PC-9 (cell line): ENCODE results near the gene GAS7. TPM values are rescaled to one million over a fixed set of nuclear protein-coding genes. Genes with fewer than 3 reads are reported as not detected.

Experiments
- BruUV-seq: library from RNA; stranded (reverse); fragments of 400-500 nt; replicated peaks from 2 replicates; lab custom pipeline; 2021; lab: Mats Ljungman, UMichigan
- CTCF ChIA-PET: fragments of 300-600 bp; sonication (Branson Sonifier 250); formaldehyde crosslinking; loops from one replicate; lab custom pipeline; 2022; ENCODE audit warnings: antibody characterized with exemption; lab: Charles Lee
- POLR2A ChIA-PET: fragments of 300-600 bp; sonication (Branson Sonifier 250); formaldehyde crosslinking; loops from one replicate; lab custom pipeline; 2022; ENCODE audit warnings: antibody characterized with exemption; ENCODE audit not compliant: unreplicated experiment; lab: Charles Lee
- DNase-seq, 2 experiments: peaks; one replicate each; pipeline versions ENCODE4 v3.0.0 to v3.0.0-alpha.2; 2015 to 2022; ENCODE audit warnings: mixed read lengths in 1 of 2
- H2AFZ ChIP-seq: fragments of 200-600 bp; sonication (generic); 2 replicates; pipeline ENCODE4 v1.8.1; 2017; ENCODE audit warnings: antibody characterized with exemption
- H3F3A ChIP-seq: fragments of 200-600 bp; sonication (generic); 2 replicates; pipeline ENCODE4 v1.8.1; 2017; ENCODE audit warnings: antibody characterized with exemption, mild to moderate bottlenecking, low read depth; ENCODE audit not compliant: insufficient read depth
- H3K27ac ChIP-seq: fragments of 200-600 bp; sonication (generic); 2 replicates; pipeline ENCODE4 v1.6.1; 2016; ENCODE audit warnings: mixed run types
- H3K27me3 ChIP-seq: fragments of 200-600 bp; sonication (generic); 2 replicates; pipeline ENCODE4 v1.6.1; 2016; ENCODE audit warnings: low read depth, mixed run types; ENCODE audit not compliant: insufficient read depth
- H3K36me3 ChIP-seq: fragments of 200-600 bp; sonication (generic); 2 replicates; pipeline ENCODE4 v1.6.1; 2016; ENCODE audit warnings: low read depth, mixed run types
- H3K4me1 ChIP-seq: fragments of 200-600 bp; sonication (generic); replicated peaks from 2 replicates; pipeline ENCODE4 v1.6.1; 2016; ENCODE audit warnings: mixed run types; ENCODE audit not compliant: insufficient read depth
- H3K4me2 ChIP-seq: fragments of 200-600 bp; sonication (generic); 2 replicates; pipeline ENCODE4 v1.6.1; 2017; ENCODE audit warnings: mixed run types
- H3K4me3 ChIP-seq: fragments of 200-600 bp; sonication (generic); 2 replicates; pipeline ENCODE4 v1.6.1; 2016; ENCODE audit warnings: mixed run types
- H3K79me2 ChIP-seq: fragments of 200-600 bp; sonication (generic); 2 replicates; pipeline ENCODE4 v1.6.1; 2017; ENCODE audit warnings: low read depth, mixed run types
- H3K9me2 ChIP-seq: fragments of 200-600 bp; sonication (generic); 2 replicates; pipeline ENCODE4 v1.8.1; 2017; ENCODE audit warnings: mild to moderate bottlenecking; ENCODE audit not compliant: insufficient read depth
- H3K9me3 ChIP-seq: fragments of 200-600 bp; sonication (generic); 2 replicates; pipeline ENCODE4 v1.8.1; 2016; ENCODE audit warnings: low read depth; ENCODE audit not compliant: insufficient read depth
- H4K20me1 ChIP-seq: fragments of 200-600 bp; sonication (generic); 2 replicates; pipeline ENCODE4 v1.8.1; 2017; ENCODE audit not compliant: insufficient read depth
- CTCF ChIP-seq: fragments of 200-600 bp; sonication (generic); conservative IDR thresholded peaks from 2 replicates; pipeline ENCODE4 v1.6.1; 2017; ENCODE audit warnings: mixed run types, antibody characterized with exemption, mild to moderate bottlenecking, moderate library complexity
- EZH2 ChIP-seq: fragments of 200-600 bp; sonication (generic); IDR thresholded peaks from 2 replicates; pipeline ENCODE4 v1.8.0; 2017; ENCODE audit warnings: antibody characterized with exemption, low read depth
- intact Hi-C: fragments of 100-400 bp; cut with micrococcal nuclease; formaldehyde crosslinking; loops from one replicate; pipeline ENCODE4 v1.10.0; 2022; ENCODE audit not compliant: unreplicated experiment
- total RNA-seq: library from RNA; stranded (reverse); gene quantifications from 2 replicates; pipeline ENCODE4 v1.2.3, GENCODE V29; 2021

Gene GAS7
- total RNA-seq, 1 experiment from 2014 or later = not detected

- ChIA-PET POLR2A (no interaction called here), CTCF (no interaction called here)
- H3K9me2 ChIP-seq = no peaks in the 10 kb centered on the region
- no peaks in the 10 kb centered on the region for H4K20me1 ChIP-seq
- no peak overlapping the region for H3K27ac ChIP-seq
- H3K36me3 ChIP-seq = no peaks in the 10 kb centered on the region
- H3K79me2 ChIP-seq = no peaks in the 10 kb centered on the region
- H3K4me1 ChIP-seq = no peaks in the 10 kb centered on the region
- TF ChIP-seq CTCF = no peak
- TF ChIP-seq EZH2 = no peak
- H3K9me3 ChIP-seq = no peaks in the 10 kb centered on the region
- BruUV-seq = no TSS peak
- intact Hi-C loops = no loop called here
- H2AFZ ChIP-seq = no peak overlapping the region
- H3K4me2 ChIP-seq = no peak overlapping the region
- H3F3A ChIP-seq = no peaks in the 10 kb centered on the region
- no peak for DNase-seq
- no peak overlapping the region for H3K4me3 ChIP-seq
- H3K27me3 ChIP-seq = peaks cover 43% of the 10 kb centered on the region
These were observed 129.1 kb downstream of the GAS7 start for GRCh38 chr17:10069301-10069700.

GRCh38 chr17:10067446-10068143 lies 130.8 kb downstream of the GAS7 start:
- Histone ChIP-seq H4K20me1 (no peaks in the 10 kb centered on the region), H3F3A (no peaks in the 10 kb centered on the region), H3K27me3 (peaks cover 48% of the 10 kb centered on the region), H3K4me3 (no peak overlapping the region), H3K9me2 (no peaks in the 10 kb centered on the region), H3K79me2 (no peaks in the 10 kb centered on the region), H3K9me3 (no peaks in the 10 kb centered on the region), H3K27ac (no peak overlapping the region), H3K4me2 (no peak overlapping the region), H2AFZ (no peak overlapping the region), H3K4me1 (no peaks in the 10 kb centered on the region), H3K36me3 (no peaks in the 10 kb centered on the region)
- intact Hi-C loops = no loop called here
- BruUV-seq = no TSS peak
- ChIA-PET CTCF (no interaction called here), POLR2A (no interaction called here)
- DNase-seq = peak in 1 of 2 experiments; percentile 34
- TF ChIP-seq CTCF (no peak), EZH2 (no peak)

- Histone ChIP-seq H2AFZ (no peak overlapping the region), H3K27me3 (peaks cover 59% of the 10 kb centered on the region), H4K20me1 (no peaks in the 10 kb centered on the region), H3K9me3 (no peaks in the 10 kb centered on the region), H3K79me2 (no peaks in the 10 kb centered on the region), H3K4me1 (no peaks in the 10 kb centered on the region), H3K4me3 (no peak overlapping the region), H3K27ac (no peak overlapping the region), H3K9me2 (no peaks in the 10 kb centered on the region), H3K4me2 (no peak overlapping the region), H3K36me3 (no peaks in the 10 kb centered on the region), H3F3A (no peaks in the 10 kb centered on the region)
- no TSS peak for BruUV-seq
- ChIA-PET POLR2A (no interaction called here), CTCF (no interaction called here)
- no peak for DNase-seq
- no peak for TF ChIP-seq CTCF
- no peak for TF ChIP-seq EZH2
- intact Hi-C loops = no loop called here
These were observed 133.9 kb downstream of the GAS7 start for GRCh38 chr17:10064536-10064935.
